Left ventricle myocardium superior (tissue), 1 donor: ENCODE measurements around the gene MYO5B. TPM values are rescaled to one million over a fixed set of nuclear protein-coding genes. Genes with fewer than 3 reads are reported as not detected.

Experiments used
- ATAC-seq: fragments of 200-7000 bp; cut with Tn5 transposase; one replicate; pipeline ENCODE4 v1.9.1; 2020; ENCODE audit warnings: mild to moderate bottlenecking, moderate library complexity
- DNase-seq: peaks from one replicate; pipeline ENCODE4 v3.0.0-alpha.2; 2020
- intact Hi-C: fragments of 100-400 bp; cut with micrococcal nuclease; formaldehyde crosslinking; loops from one replicate; pipeline ENCODE4 v1.11.0; 2022
- total RNA-seq: library from RNA; stranded (reverse); fragmentation: NEBNext Ultra II Directional; extraction: Animal tissue kit (Norgen Biotek cat#: 25700); gene quantifications from one replicate; pipeline ENCODE4 v1.2.1, GENCODE V29; 2021
- donor health status: DM: no; HTN: yes; CAD: no; lungs with severe emphysema.

The MYO5B gene
- total RNA-seq, 1 donor from 2014 or later: 1.1 TPM

DNA sequence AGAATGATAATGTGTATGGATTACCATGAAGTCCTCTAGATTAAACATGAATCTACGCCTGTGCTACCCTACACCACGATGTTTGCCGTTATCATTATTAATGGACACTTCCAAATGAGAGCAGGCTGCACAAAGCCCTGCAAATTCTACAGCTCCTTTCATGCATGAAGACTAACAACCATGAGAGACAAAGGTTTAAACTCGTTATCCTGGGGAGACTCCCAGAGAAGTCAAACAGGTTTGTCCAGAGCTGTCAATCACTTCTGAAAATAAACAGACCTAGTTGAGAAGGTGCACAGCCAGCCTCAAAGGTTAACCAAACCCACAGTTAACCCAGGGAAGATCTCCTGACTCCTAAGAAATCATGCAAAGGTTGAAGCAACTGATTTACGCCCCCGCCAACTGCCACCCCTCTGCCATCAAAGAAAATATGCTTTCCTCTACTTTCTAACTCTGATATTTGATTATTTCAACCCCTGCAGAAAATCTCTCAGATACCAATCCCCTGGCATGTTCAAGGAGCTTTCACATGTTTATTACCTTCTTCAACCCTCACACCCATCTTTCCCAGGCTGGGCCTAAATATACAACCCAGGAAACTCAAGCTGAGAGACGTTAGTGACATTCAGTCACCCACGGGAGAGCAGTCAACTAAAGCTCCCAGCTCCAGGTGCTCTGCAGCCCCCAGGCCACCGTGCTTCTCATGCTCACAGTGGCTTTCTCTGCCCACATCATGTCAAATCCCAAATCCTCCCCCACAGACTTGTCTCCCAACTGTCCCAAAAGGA, 35.9 kb downstream of the MYO5B start:
- intact Hi-C loops: no loop called here
- ATAC-seq (no peak), DNase-seq (no peak)

- DNase-seq (no peak), ATAC-seq (no peak)
- intact Hi-C loops: no loop called here
Observed at GRCh38 chr18:50155406-50155805, 39.5 kb downstream of the MYO5B start.

DNA sequence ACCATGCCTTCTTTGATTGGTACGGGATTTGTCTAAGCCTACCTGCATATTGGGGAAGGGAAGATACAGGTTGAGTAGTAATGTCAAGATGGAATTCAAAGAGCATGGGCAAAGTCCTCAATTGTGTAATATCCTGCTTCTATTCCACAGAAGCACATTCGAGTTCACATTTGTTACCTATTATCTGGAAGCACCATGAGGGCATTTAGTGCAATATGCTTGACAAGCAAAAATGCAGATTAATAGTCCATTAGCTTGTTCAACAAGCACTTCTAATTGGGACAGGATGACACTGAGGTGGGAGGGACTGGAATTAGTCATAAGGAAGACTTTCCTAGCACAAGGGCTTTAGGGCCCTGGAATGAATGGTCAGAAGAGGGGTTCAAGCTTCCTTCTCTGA, 40.5 kb downstream of the MYO5B start:
- ATAC-seq (no peak), DNase-seq (no peak)
- intact Hi-C loops: no loop called here

DNA sequence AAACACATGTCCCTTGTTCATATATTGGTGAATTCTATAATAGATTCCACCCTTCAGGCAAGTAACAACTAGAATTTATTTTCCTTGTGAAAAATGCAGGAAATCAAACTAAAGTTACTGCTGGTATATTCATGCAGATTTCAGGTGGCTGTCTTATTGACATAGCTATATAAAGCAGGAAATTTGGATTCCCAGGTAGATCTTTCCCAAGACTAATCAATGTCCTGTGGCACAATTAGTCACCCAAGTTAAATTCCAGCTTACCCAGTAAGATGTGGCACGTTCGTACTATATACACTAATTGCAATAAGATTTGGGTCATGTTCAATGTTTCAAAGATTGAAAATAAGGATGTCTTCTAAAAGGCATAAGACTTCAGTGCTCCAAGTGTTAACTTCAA, 42.0 kb downstream of the MYO5B start:
- intact Hi-C loops: no loop called here
- ATAC-seq (no peak), DNase-seq (no peak)

- DNase-seq (no peak), ATAC-seq (no peak)
- intact Hi-C loops: no loop called here
Observed at GRCh38 chr18:50151926-50152325, 43.0 kb downstream of the MYO5B start.

- intact Hi-C loops: no loop called here
- DNase-seq: no peak
- ATAC-seq: no peak
Observed at GRCh38 chr18:50144540-50144939, 50.4 kb downstream of the MYO5B start.

DNA sequence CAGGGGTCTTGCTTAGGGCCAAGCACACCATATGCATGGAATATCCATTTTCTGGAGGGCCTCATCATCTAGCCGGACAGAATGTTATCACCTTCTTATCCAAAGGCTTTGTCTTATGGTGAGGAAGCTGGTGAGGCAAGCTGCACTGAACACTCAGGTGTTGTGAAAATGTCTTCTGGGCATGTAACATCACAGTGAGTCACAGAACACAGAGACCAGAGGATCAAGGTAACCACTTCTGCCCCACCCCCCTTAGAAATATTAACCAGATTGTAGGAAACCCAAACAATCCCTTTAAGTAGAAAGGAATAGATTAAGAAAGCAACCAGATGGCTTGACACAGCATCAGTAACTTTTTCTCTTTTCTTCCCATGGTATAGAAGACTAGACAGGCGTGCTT, 51.1 kb downstream of the MYO5B start:
- DNase-seq (no peak), ATAC-seq (no peak)
- intact Hi-C loops: no loop called here

- DNase-seq: no peak
- intact Hi-C loops: no loop called here
- no peak for ATAC-seq
Observed at GRCh38 chr18:50143294-50143693, 51.7 kb downstream of the MYO5B start.

GRCh38 chr18:50142441-50143120, 52.4 kb downstream of the MYO5B start:
- intact Hi-C loops: no loop called here
- no peak for ATAC-seq
- DNase-seq: no peak

- ATAC-seq (no peak), DNase-seq (no peak)
- intact Hi-C loops: no loop called here
Observed at GRCh38 chr18:50138181-50139064, 56.5 kb downstream of the MYO5B start.

- ATAC-seq (no peak), DNase-seq (no peak)
- intact Hi-C loops: no loop called here
Observed at GRCh38 chr18:50135903-50136302, 59.0 kb downstream of the MYO5B start.

DNA sequence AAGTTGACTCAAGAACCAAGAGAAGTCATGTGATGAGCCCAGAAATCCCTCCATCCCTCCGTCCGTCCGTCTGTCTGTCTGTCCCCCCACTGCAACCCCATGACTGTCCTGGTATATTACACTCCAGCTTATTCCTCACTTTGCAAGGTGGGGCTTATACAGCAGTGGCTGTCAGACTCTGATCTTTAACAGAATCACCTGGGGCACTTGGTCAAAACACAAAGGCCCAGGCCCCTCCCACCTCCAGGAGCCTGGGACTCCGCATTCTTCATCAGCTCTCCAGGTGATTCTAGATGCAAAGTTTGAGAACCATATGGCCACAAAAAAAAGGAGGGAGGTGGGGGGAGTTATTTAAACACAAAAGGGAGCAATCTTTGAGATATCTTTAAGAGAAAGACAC, 61.4 kb downstream of the MYO5B start:
- intact Hi-C loops: no loop called here
- DNase-seq: no peak
- no peak for ATAC-seq

- no peak for ATAC-seq
- DNase-seq: no peak
- intact Hi-C loops: no loop called here
Observed at GRCh38 chr18:50131591-50131990, 63.4 kb downstream of the MYO5B start.

GRCh38 chr18:50128506-50129271, 66.3 kb downstream of the MYO5B start:
- ATAC-seq (no peak), DNase-seq (no peak)
- intact Hi-C loops: no loop called here

- intact Hi-C loops: no loop called here
- ATAC-seq (no peak), DNase-seq (no peak)
Observed at GRCh38 chr18:50127516-50128210, 67.3 kb downstream of the MYO5B start.

DNA sequence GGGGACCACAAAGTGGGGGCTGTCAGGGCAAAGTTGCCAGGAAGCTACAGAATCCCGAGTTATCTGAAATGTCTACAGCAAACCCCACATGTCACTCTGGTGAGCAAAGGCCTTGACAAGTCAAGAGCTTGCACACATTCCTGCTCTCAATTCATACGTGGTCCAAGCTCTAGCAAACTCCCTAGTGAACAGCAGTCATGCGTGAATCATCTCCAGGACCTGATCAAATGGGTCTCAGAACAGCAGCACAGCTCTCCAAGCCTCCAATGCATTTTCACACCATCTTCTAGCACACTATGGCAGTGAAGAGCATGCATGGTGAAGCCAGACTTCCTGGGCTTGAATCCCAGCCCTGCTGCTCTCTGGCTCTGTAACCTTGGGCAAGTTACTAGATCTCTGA, 68.5 kb downstream of the MYO5B start:
- intact Hi-C loops: no loop called here
- ATAC-seq (no peak), DNase-seq (no peak)

DNA sequence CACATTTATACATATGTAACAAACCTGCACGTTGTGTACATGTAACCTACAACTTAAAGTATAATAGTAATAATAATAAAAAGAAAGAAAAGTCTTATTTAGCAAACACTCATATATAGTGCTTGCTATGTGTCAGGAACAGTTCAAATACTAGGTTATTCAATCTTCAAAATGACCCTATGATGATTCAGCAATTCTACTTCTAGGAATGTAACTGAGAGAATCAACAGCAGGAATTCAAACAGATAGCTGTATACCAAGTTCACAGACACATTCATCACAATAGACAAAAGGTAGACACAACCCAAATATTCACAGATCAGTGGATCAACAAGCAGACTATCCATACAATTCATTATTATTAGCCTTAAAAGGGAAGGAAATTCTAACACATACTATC, 69.5 kb downstream of the MYO5B start:
- intact Hi-C loops: no loop called here
- DNase-seq: no peak

DNA sequence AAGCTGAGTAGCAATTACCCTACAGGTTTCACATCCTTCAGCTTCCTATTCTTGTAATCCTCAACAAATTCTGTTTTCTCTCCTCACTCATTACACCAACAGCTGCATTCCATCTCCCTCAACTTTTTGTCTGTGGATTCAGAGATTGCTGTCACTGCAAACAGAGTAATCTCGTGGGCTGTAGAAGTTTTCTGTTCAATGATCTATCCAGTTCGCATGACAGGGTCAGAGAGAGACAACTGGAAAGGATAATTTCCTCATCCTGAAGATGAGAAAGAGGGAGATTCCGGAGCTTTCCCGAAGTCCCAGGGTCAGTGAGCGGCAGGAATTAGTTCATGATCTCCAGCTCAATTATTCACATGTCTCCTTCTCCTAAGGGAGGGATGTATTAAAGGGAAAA, 75.7 kb downstream of the MYO5B start:
- DNase-seq (no peak), ATAC-seq (no peak)
- intact Hi-C loops: no loop called here

More for the DNA sequence above, 69.5 kb downstream of the MYO5B start:
- ATAC-seq: no peak

- DNase-seq (no peak), ATAC-seq (no peak)
- intact Hi-C loops: no loop called here
Observed at GRCh38 chr18:50117863-50118262, 77.1 kb downstream of the MYO5B start.
